BJ (cell line): ENCODE measurements around the gene GPR146. TPM values are rescaled to one million over a fixed set of nuclear protein-coding genes. Genes with fewer than 3 reads are reported as not detected.

Experiments
- CTCF ChIA-PET: fragments of 350-600 bp; formaldehyde crosslinking; extraction: SDS; loops from one replicate; lab custom pipeline; 2021; ENCODE audit warnings: antibody characterized with exemption, inconsistent platforms; lab: Yijun Ruan, JAX
- POLR2A ChIA-PET: fragments of 300-600 bp; sonication (Branson Sonifier 250); formaldehyde crosslinking; extraction: SDS; loops from one replicate; lab custom pipeline; 2021; ENCODE audit warnings: antibody characterized with exemption; lab: Charles Lee
- DNase-seq: peaks from one replicate; pipeline ENCODE4 v3.0.0-alpha.2; 2011; ENCODE audit warnings: low read depth
- H3K27me3 ChIP-seq: 2 replicates; pipeline ENCODE4 v1.6.0; 2011; ENCODE audit warnings: low read length; ENCODE audit not compliant: control insufficient read depth, insufficient read depth
- H3K36me3 ChIP-seq: 2 replicates; pipeline ENCODE4 v1.5.1; 2011; ENCODE audit warnings: low read length; ENCODE audit not compliant: control insufficient read depth, insufficient read depth
- H3K4me3 ChIP-seq: 2 replicates; pipeline ENCODE4 v1.5.1; 2011; ENCODE audit warnings: low read depth, mild to moderate bottlenecking, control low read depth, low read length
- polyA plus RNA-seq: library from polyadenylated mRNA; depleted of rRNA; stranded (reverse); fragments of >200 nt; gene quantifications from 2 replicates; pipeline ENCODE4 v1.2.3, GENCODE V29; 2011
- TF ChIP-seq, protein P1 (sequence below): IDR thresholded peaks from 2 replicates; pipeline ENCODE4 v1.5.1; 2011; ENCODE audit warnings: low read depth, mild to moderate bottlenecking, control low read depth, inconsistent platforms, low read length, moderate library complexity; ENCODE audit not compliant: insufficient read depth

GPR146 gene
- polyA plus RNA-seq, 1 experiment = 4.5 TPM

DNA sequence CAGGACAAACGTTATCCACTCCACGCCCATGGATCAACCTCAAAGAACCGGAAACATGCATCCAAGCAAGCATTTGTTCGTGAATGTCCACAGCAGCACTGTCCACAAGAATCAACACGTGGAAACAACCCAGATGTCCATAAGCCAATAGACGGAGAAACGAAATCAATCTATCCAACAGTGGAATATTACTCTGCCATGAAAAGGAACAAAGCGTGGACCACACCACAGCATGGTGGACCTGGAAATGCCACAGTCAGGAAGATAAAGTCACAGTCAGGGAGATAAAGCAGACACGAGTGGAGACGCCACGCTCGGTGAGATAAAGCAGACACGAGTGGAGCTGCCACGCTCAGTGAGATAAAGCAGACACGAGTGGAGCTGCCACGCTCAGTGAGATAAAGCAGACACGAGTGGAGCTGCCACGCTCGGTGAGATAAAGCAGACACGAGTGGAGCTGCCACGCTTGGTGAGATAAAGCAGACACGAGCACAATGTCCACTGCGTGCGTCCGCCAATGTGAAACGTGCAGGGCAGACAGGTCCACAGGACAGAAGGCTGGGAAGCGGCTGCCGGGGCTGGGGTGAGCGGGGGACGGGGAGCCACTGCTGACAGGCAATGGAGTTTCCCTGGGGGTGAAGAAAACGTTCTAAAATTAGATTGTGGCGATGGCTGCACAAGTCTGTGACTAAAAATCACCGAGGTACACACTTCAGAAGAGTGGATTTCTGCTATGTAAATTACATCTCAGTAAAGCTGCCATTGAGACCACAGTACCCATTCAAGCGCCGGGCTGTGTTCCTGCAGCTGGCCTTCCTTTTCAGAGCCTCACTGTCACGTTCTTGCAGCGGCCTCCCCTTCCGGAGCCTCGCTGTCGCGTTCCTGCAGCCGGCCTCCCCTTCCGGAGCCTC, 54.2 kb downstream of the GPR146 start:
- TF ChIP-seq, protein P1, sequence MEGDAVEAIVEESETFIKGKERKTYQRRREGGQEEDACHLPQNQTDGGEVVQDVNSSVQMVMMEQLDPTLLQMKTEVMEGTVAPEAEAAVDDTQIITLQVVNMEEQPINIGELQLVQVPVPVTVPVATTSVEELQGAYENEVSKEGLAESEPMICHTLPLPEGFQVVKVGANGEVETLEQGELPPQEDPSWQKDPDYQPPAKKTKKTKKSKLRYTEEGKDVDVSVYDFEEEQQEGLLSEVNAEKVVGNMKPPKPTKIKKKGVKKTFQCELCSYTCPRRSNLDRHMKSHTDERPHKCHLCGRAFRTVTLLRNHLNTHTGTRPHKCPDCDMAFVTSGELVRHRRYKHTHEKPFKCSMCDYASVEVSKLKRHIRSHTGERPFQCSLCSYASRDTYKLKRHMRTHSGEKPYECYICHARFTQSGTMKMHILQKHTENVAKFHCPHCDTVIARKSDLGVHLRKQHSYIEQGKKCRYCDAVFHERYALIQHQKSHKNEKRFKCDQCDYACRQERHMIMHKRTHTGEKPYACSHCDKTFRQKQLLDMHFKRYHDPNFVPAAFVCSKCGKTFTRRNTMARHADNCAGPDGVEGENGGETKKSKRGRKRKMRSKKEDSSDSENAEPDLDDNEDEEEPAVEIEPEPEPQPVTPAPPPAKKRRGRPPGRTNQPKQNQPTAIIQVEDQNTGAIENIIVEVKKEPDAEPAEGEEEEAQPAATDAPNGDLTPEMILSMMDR = no peak
- no peak for DNase-seq
- Histone ChIP-seq H3K4me3 (no peak overlapping the region), H3K36me3 (no peaks in the 10 kb centered on the region), H3K27me3 (no peaks in the 10 kb centered on the region)
- CTCF ChIA-PET = interaction anchor here (1.3 to 2.4 kb wide), 3 partner anchors 11 to 105 kb away, joined by 4 to 6 read pairs (median 5); partner anchors contain the start of gene GPER1
- POLR2A ChIA-PET = interaction anchor here (0.6 kb wide), 1 partner anchor 124 kb away, joined by 6 read pairs; no protein-coding TSS in a partner anchor

DNA sequence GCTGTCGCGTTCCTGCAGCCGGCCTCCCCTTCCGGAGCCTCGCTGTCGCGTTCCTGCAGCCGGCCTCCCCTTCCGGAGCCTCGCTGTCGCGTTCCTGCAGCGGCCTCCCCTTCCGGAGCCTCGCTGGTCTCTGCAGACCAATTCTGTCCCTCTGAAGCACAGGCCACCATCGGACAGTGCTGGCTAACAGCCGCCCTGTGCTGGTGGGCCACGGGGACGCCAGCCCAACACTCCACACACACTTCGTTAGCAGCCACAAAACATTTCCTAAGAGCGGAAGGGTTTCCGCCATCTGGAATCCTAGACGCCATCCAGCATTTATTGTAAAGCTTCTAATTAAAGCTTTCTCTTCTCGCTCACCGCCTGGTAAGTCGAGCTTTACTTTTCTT, 54.8 kb downstream of the GPR146 start:
- no peak for DNase-seq
- no peak overlapping the region for H3K4me3 ChIP-seq
- H3K36me3 ChIP-seq = no peaks in the 10 kb centered on the region
- ChIA-PET CTCF (interaction anchor here (0.5 to 2.4 kb wide), 4 partner anchors 11 to 106 kb away, joined by 3 to 6 read pairs (median 4); partner anchors contain the start of gene GPER1), POLR2A (no interaction called here)
- no peaks in the 10 kb centered on the region for H3K27me3 ChIP-seq
- TF ChIP-seq, protein P1 = no peak

DNA sequence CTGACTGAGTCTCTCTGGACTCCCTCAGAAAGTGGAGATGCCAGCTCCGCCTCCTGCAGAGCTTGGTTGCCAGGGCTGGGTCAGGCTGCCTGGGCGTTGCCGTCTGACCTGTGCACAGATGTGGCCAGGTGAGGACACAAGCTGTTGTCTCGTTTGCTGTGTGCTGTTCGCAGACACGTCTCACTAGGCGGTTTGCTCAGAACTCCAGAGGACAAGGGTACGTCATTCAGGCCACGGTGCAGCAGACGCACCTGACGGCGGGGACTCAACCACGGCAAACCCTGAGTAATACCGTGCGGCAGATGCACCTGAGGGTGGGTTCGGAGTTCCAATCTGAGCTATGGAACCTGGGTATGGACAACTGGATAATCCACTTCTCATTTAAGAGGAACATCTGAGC, 55.3 kb downstream of the GPR146 start:
- no peak for DNase-seq
- no peaks in the 10 kb centered on the region for H3K36me3 ChIP-seq
- ChIA-PET CTCF (interaction anchor here (0.5 to 2.4 kb wide), 5 partner anchors 12 to 107 kb away, joined by 3 to 6 read pairs (median 4); partner anchors contain the start of gene GPER1), POLR2A (no interaction called here)
- TF ChIP-seq, protein P1 = no peak
- no peaks in the 10 kb centered on the region for H3K27me3 ChIP-seq
- no peak overlapping the region for H3K4me3 ChIP-seq

DNA sequence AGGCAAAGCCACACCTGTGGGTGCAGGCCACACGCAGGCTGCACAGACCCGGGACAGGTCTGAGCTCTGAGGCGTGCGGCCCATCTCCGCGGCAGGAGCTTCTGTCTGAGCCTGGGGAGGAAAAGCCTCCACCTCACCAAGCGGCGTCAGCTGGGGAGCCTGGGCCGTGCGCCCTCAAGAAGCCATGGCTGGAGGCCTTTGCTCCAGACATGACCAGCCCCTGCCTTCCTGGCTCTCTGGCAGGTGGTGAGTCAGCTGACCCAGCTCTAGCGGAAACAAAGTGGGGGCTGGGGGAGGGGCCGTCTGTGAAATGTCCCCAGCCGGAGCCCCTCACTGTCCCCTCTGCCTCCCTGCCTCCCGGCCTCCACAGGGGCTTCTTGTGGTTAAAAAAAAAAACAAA, 56.0 kb downstream of the GPR146 start:
- Histone ChIP-seq H3K36me3 (no peaks in the 10 kb centered on the region), H3K27me3 (no peaks in the 10 kb centered on the region), H3K4me3 (no peak overlapping the region)
- no peak for DNase-seq
- TF ChIP-seq, protein P1 = no peak
- ChIA-PET CTCF (interaction anchor here (0.7 to 2.4 kb wide), 4 partner anchors 13 to 107 kb away, joined by 3 to 6 read pairs (median 4); partner anchors contain the start of gene GPER1), POLR2A (no interaction called here)

DNA sequence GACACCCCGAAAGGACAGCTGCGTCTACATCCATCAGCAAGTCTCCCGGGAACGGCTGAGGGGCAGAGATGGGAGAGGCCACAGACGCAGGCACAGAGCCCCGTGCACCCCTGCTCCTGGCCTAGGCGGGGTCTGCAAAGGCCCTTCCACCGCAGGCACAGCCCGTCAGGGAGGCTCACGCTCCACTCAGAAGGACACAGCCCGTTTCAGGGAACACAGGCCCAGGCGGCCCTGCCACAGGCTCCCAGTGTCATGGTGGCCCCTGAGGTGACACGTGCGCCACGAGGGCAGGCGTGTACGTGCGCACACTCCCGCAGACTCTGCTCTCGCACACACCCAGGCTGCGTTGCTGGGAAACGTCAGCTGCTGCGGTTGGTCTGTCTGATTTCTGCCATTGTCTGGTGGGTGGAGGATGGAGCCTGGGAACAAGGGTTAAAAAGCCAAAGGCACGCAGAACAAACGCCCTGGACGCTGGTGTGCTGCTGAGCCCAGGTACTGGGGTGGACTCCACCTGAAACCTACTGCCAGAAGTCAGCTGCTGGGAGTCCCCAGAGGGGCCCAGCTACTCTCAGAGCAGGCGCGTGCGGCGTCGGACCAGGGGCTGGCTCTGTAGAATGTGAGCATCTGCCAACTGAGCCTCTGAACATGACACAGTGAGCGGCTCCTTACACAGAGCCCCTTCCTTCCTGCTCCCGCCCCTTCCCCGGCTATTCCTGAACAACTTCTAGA, 56.7 kb downstream of the GPR146 start:
- DNase-seq = no peak
- H3K36me3 ChIP-seq = no peaks in the 10 kb centered on the region
- H3K27me3 ChIP-seq = no peaks in the 10 kb centered on the region
- CTCF ChIA-PET = interaction anchor here (1.3 to 2.4 kb wide), 2 partner anchors 15 to 35 kb away, joined by 4 to 6 read pairs; no protein-coding TSS in a partner anchor
- TF ChIP-seq, protein P1 = no peak
- POLR2A ChIA-PET = no interaction called here
- no peak overlapping the region for H3K4me3 ChIP-seq
